ENCODE results near the gene AGPAT2.

The AGPAT2 gene

DNA sequence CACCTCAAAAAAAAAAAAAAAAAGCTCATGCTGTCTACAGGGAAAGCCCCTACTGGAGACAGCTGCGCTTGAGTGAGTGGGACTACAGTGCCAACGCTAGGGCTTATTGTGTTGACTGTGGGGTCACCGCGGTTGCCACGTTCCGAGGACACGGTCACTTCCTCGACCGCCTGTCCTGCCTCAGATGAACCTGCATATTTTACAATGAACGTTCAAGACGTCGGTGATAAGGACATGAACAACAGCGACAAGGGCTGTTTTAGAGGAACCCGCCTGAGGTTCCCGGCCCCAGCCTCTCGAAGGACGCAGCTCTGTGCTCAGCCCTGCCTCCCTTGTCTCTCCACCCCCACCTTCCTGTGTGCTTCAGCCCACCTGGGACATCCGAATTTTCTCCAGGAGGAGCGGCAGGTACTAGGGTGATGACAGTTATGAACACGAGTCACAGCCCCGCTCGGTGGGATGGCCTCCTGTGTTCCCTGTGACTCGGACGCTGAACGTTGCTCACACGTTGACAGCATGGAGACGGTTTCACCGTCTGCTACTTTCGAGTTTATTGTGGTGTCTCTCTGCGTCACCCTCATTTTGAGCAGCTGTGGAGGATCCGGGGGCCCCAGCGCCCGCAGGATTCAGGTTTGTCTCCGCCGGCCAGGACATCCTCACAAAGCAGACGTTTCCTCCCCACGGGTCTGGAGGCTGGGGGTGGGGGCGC, 13.9 kb upstream of the AGPAT2 start:
- DNase-seq = no peak

GRCh38 chr9:136700304-136700703, 13.0 kb upstream of the AGPAT2 start:
- DNase-seq = no peak

DNA sequence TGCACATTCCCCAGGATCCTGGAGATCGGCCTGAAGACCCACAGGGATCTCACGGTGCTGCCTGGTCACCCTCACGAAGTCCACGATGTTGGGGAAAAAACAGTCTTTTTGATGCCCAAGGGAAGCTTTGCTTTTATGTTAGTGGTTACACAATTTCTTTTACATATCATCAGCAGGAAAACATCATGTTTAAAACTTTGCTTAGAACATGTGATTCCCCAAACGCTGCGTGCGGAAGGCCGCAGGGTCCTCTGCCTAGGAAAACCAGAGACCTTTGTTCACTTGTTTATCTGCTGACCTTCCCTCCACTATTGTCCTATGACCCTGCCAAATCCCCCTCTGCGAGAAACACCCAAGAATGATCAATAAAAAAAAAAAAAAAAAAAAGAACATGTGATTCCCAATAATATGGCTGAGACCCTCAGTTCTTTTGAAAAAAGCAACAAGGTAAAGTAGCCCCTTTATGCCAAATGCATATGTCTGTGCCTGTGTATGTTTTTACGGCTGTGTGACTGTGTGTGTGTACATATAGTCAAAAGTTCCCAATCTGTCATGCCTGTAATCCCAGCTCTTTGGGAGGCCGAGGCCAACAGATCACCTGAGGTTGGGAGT, 11.5 kb upstream of the AGPAT2 start:
- DNase-seq = no peak

DNA sequence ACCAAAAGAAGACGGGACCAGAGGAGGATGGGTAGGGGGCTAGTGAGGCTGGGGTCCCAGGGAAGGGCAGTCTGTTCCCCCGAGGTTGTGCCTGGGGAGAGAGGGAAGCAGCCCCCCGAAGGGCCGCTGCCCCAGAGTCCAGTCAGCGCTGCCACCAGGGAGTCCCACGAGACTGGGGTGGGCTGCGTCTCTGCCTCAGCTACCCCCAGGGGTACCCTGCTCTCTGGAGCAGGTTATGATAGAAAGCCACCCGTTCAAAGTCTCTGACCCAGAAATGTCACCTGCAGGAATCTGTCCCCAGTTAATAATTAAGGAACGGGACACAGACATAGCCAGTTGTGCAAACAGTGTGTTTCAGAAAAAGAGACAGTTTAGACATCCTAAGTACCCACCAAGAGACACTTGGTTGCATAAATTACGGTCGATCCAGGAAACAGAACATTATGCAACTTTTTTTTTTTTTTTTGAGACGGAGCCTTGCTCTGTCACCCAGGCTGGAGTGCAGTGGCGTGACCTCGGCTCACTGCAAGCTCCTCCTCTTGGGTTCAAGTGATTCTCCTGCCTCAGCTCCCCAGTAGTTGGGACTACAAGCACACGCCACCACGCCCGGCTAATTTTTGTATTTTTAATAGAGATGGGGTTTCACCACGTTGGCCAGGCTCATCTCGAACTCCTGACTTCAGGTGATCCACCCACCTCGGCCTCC, 10.7 kb upstream of the AGPAT2 start:
- no peak for DNase-seq

DNA sequence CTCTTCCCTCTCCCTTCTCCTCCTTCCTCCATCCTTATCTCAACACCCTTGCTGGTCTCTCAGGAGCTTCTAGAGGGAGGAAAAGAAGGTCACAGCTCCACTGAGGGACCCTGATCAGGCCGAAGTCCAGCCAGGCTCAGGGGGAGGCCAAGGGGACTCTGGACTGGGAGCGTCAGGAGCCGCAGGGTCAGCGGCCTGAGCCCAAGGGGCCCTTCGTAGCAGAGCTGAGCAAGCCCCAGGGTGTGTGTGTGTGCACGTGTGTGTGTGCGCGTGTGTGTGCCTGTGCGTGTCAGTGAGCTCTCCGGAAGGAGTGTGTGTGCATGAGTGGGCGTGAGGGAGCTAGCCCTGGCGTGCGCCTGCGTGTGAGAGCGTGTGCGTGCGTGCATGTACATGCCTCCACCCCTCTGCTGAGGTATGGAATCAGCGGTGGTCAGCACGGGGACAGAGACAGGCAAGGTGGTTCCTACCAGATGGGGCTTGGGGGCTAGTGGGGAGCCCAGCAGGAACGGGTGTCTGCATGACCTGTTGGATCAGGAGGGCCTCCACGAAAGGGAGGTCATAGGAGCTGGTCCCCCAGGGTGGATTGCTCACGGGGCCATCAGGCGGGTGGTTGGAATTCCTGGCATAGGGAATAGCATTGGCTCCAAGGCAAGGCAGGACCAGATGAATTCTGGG, 10.0 kb upstream of the AGPAT2 start:
- no peak for DNase-seq

GRCh38 chr9:136696502-136696901, 9.2 kb upstream of the AGPAT2 start:
- no peak for DNase-seq

- DNase-seq = no peak
These were observed 8.7 kb upstream of the AGPAT2 start for GRCh38 chr9:136695955-136696354.

- no peak for DNase-seq
These were observed 8.2 kb upstream of the AGPAT2 start for GRCh38 chr9:136695435-136695895.

- DNase-seq = no peak
These were observed 7.6 kb upstream of the AGPAT2 start for GRCh38 chr9:136694872-136695247.

DNA sequence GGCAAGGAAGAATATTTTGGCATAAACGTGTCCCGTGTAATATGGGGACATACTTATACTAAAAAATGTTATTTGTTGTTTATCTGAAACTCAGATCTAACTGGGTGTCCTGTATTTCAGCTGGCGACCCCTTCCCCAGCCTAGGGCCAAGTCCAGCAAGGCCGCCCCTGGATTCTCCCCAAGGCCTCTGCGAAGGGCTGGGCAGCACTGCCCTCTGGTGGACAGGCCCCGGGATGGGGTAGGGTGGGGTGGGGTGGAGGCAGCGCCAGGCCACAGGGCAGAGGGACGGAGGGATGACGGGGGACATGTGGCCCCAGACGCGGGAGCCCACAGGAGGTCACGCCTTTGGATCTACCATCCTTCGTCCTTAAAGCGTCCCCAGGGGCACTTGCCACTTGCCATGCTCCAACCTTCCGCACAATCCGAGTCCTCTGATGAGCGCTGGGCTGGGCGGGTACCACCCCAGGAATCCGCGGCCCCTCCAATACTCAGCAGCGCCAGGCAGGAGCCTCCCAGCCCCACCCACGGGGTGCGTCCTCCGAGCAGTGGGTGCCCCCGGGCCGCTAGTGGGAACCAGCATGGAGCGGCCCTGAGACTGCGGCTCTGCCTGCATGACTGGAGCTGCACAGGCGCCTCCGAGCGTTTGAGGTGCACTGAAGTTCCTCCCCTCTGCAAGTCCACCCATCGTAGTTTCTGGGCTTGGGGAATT, 7.1 kb upstream of the AGPAT2 start:
- DNase-seq = no peak

- DNase-seq = no peak
These were observed 6.4 kb upstream of the AGPAT2 start for GRCh38 chr9:136693490-136694162.

GRCh38 chr9:136693135-136693489, 5.9 kb upstream of the AGPAT2 start:
- DNase-seq = no peak

- DNase-seq = no peak
These were observed 5.2 kb upstream of the AGPAT2 start for GRCh38 chr9:136692185-136693134.

DNA sequence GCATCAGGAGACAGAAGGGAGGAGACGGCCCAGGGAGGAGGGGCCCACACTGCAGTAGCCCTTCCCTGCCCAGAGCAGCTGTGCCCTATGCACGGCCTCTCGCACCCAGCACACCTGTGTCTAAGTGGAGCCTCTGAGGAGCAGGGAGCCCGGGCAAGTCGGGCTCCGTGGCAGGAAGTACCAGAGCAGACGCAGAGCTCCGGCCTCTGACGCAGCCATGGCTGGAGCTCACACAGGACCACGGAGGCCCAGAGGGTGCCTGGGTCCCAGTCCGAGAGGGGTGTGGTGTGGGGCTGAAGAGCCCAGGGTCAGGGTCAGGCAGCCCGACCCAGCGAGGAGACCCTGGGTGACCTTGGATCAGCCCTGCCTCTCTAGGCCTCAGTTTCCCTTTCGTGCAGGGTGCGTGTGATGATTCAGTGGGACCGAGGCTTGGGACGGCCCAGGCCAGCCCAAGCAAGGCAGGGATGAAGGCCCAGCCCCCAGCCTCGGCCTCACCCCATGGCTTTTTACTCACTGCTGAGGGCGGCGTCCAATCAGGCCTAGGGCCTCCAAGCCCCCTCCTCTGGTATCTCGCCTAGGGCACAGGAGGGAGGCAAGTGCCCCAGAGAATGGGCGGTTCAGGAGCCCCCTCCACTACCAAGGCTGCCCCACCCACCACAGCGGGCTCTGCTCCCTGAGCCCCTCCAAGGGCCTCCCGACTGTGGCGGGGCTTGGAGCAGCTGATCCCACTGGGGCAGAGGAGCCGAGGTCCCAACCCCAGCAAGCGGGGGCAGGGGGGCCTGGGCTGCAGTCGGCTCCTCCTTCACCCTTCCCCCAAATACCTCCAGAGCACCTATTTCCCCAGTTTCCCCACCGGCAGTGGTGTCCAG, 4.3 kb upstream of the AGPAT2 start:
- no peak for DNase-seq

- no peak for DNase-seq
These were observed 3.6 kb upstream of the AGPAT2 start for GRCh38 chr9:136690806-136691261.

- no peak for DNase-seq
These were observed 3.0 kb upstream of the AGPAT2 start for GRCh38 chr9:136690104-136690805.

- DNase-seq = no peak
These were observed 1.8 kb upstream of the AGPAT2 start for GRCh38 chr9:136689108-136689460.

- no peak for DNase-seq
These were observed 1.2 kb upstream of the AGPAT2 start for GRCh38 chr9:136688274-136689107.
